OCI-LY3 (cell line): ENCODE results near the gene NUDT17.
A peak's percentile ranks its signal among the peaks of the same experiment; 100 is the strongest.

Experiments used
- EZH2phosphoT487 ChIP-seq: fragments of 200-600 bp; shearing (Covaris generic); IDR thresholded peaks from 2 replicates; pipeline ENCODE4 v1.6.1; 2018; ENCODE audit warnings: antibody characterized with exemption, mixed run types, low read depth
- TF ChIP-seq, protein P1 (sequence below): fragments of 200-600, 300-600 bp; sonication (generic); IDR thresholded peaks from 2 replicates; pipeline ENCODE4 v1.5.1; 2014; ENCODE audit warnings: antibody characterized with exemption, low read length, low read depth

DNA sequence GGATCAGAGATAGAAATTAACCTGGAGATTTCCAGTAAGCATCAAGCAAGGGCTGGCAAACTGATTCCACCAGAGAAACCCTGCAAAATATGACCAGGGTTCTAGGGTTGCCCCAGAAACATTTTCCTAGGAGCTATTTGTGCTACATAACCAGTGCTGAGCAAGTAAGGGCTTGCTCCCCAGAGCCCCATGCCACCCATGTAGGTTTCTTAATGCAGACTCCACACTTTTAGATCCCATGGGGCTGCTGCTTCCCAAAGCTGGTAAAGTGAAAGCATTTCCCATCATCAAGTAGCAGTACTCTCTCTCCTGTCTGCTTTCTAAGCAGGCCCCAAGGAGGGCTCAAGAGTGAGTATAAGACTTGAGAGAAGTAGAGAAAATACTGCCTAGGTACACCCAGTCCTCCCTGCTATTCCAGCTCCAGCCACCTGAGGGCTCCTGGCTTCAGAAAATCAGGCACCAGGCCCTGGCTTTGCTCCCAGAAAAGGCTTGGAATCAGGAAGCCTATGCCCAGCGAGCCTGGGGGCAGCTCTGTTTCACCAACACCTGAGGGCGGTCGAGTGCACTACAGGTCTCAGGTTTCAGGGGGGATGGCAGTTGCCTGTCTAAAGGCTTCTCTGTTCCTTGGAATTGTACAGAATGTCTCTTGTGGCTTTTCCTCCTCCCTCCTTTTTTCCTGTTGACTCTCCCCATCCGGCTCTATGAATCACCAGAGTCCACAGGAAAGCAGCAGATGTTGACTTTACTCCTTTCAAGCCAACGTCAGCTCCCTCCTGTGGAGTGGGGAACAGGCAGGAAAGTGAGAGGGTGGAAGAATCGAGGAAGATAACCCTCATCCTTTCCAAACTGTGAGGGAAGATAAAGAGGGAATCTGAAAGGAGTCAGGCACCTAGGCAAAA lies 46.4 kb downstream of the NUDT17 start:
- TF ChIP-seq, protein P1, sequence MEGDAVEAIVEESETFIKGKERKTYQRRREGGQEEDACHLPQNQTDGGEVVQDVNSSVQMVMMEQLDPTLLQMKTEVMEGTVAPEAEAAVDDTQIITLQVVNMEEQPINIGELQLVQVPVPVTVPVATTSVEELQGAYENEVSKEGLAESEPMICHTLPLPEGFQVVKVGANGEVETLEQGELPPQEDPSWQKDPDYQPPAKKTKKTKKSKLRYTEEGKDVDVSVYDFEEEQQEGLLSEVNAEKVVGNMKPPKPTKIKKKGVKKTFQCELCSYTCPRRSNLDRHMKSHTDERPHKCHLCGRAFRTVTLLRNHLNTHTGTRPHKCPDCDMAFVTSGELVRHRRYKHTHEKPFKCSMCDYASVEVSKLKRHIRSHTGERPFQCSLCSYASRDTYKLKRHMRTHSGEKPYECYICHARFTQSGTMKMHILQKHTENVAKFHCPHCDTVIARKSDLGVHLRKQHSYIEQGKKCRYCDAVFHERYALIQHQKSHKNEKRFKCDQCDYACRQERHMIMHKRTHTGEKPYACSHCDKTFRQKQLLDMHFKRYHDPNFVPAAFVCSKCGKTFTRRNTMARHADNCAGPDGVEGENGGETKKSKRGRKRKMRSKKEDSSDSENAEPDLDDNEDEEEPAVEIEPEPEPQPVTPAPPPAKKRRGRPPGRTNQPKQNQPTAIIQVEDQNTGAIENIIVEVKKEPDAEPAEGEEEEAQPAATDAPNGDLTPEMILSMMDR, result peak; percentile 94
- TF ChIP-seq EZH2phosphoT487, result no peak
